Spleen (tissue), 11 donors: Measurements from ENCODE around the gene SEC14L2. TPM values are rescaled to one million over a fixed set of nuclear protein-coding genes. Genes with fewer than 3 reads are reported as not detected.

Experiments used
- DNase-seq: peaks from one replicate; pipeline ENCODE4 v3.0.0-alpha.2; 2020
- H3K27ac ChIP-seq, 8 donors: fragments of 200-600 bp; sonication (generic) in 7 of 8; 1 replicate in 4 of 8; 2 replicates in 4 of 8; pipeline versions ENCODE4 v1.5.0 to v1.8.0; 2016 to 2021; ENCODE audit warnings: inconsistent platforms in 4 of 8, mild to moderate bottlenecking in 4 of 8, moderate library complexity in 1 of 8
- H3K27me3 ChIP-seq, 7 donors: fragments of 200-600 bp; sonication (generic) in 6 of 7; replicated peaks in 1 of 7; 1 replicate in 4 of 7; 2 replicates in 3 of 7; pipeline versions ENCODE4 v1.5.0 to v1.8.0; 2016 to 2021; ENCODE audit warnings: inconsistent platforms in 3 of 7, mild to moderate bottlenecking in 1 of 7
- H3K36me3 ChIP-seq, 6 donors: fragments of 200-600 bp; sonication (generic) in 5 of 6; 1 replicate in 4 of 6; 2 replicates in 2 of 6; pipeline versions ENCODE4 v1.5.0 to v1.8.0; 2016 to 2021; ENCODE audit warnings: inconsistent platforms in 2 of 6
- H3K4me1 ChIP-seq, 6 donors: fragments of 200-600 bp; sonication (generic) in 5 of 6; 1 replicate in 3 of 6; 2 replicates in 3 of 6; pipeline versions ENCODE4 v1.5.0 to v1.8.0; 2016 to 2021; ENCODE audit warnings: inconsistent platforms in 3 of 6
- H3K4me3 ChIP-seq, 8 donors: fragments of 200-600 bp; sonication (generic) in 7 of 8; 1 replicate in 4 of 8; 2 replicates in 4 of 8; pipeline versions ENCODE4 v1.5.0 to v1.8.0; 2016 to 2021; ENCODE audit warnings: inconsistent platforms in 4 of 8, mild to moderate bottlenecking in 4 of 8, moderate library complexity in 2 of 8
- H3K9me3 ChIP-seq, 8 donors: fragments of 200-600 bp; sonication (generic) in 7 of 8; 1 replicate in 4 of 8; 2 replicates in 4 of 8; pipeline versions ENCODE4 v1.5.0 to v1.8.0; 2016 to 2021; ENCODE audit warnings: inconsistent platforms in 4 of 8
- CTCF ChIP-seq, 11 experiments: fragments of 200-600 bp in 7 of 11; fragments of 450-650 bp in 4 of 11; sonication (generic) in 4 of 11; IDR thresholded peaks in 8 of 11; conservative IDR thresholded peaks in 3 of 11; 1 replicate in 7 of 11; 2 replicates in 4 of 11; pipeline versions ENCODE4 v1.4.0 to v1.8.0; 2016 to 2021; ENCODE audit warnings: antibody characterized with exemption in 11 of 11, inconsistent platforms in 4 of 11, mild to moderate bottlenecking in 1 of 11
- POLR2A ChIP-seq, 3 donors: fragments of 450-650 bp; IDR thresholded peaks; one replicate each; pipeline ENCODE4 v1.5.1; 2017; ENCODE audit warnings: antibody characterized with exemption in 3 of 3, mild to moderate bottlenecking in 1 of 3
- POLR2AphosphoS5 ChIP-seq, 3 donors: sonication (generic); formaldehyde crosslinking; IDR thresholded peaks; one replicate each; pipeline ENCODE4 v1.5.1; 2017; ENCODE audit warnings: antibody characterized with exemption in 3 of 3
- WGBS, 5 donors: extraction: QIAGEN DNeasy Blood & Tissue Kit in 3 of 5; methylation state at CpG; one replicate each; pipeline versions ENCODE4 v1.1.5 to v1.1.7; 2013 to 2018; 5-methylcytosine and 5-hydroxymethylcytosine counted together
- intact Hi-C: fragments of 100-400 bp; cut with DNase I; formaldehyde crosslinking; loops from one replicate; pipeline ENCODE4 v1.15.0; 2023; ENCODE audit warnings: low total_unique reads
- polyA plus RNA-seq, 3 donors: library from polyadenylated mRNA; stranded (reverse); fragments of 200-250 nt; gene quantifications; one replicate each; pipeline ENCODE4 v1.2.1, GENCODE V29; 2013
- total RNA-seq, 7 donors: library from RNA; depleted of rRNA in 3 of 7; stranded (reverse); fragments of >200 nt in 3 of 7; fragmentation: NEBNext Ultra II Directional in 4 of 7; extraction: Animal tissue kit (Norgen Biotek cat#: 25700) in 4 of 7; gene quantifications; one replicate each; pipeline versions ENCODE4 v1.1.0 to v1.2.1, GENCODE V29; 2016 to 2021
- donor health status: healthy with polysubstance abuse.
- donor health status: DM: no; HTN: no; CAD: no; lungs with moderate emphysema.
- donor health status: DM: no; HTN: no; CAD: no.
- donor health status: Bipolar disorder and iron deficiency.
- donor health status: healthy.
- donor health status: DM: no; HTN: no; CAD: no.
- donor health status: DM: yes; HTN: yes; CAD: no.

Gene SEC14L2
- total and polyA plus RNA-seq, 10 donors, result 0.52 to 6.1 (median 1.7) TPM

- intact Hi-C loops, result no loop called here
- Histone ChIP-seq H3K4me1 (peaks cover 46 to 100% (median 82%) of the 10 kb centered on the region in 6 donors), H3K36me3 (peaks cover 0 to 79% (median 70%) of the 10 kb centered on the region in 6 donors), H3K27me3 (no peaks in the 10 kb centered on the region), H3K9me3 (no peaks in the 10 kb centered on the region), H3K4me3 (no peak overlapping the region), H3K27ac (no peak overlapping the region)
- no peak for DNase-seq
- TF ChIP-seq POLR2AphosphoS5 (IDR thresholded peaks at IDR 0.05) (no peak), POLR2A (IDR thresholded peaks at IDR 0.05) (no peak), CTCF (IDR thresholded peaks at IDR 0.05 in 8 of 11, conservative IDR thresholded peaks at IDR 0.05 in 3 of 11) (no peak)
- WGBS, 5 donors, result 82 to 95% (median 91%) methylated on average over 3 of the region's 3 CpGs
These were observed 45.6 kb upstream of the SEC14L2 start for GRCh38 chr22:30351226-30351625.

- H3K4me1 ChIP-seq, result peaks cover 40 to 79% (median 65%) of the 10 kb centered on the region in 6 donors
- H3K4me3 ChIP-seq, result peak overlapping the region in 4 of 8 donors; percentile 68 to 92 (median 79)
These were observed 42.2 kb upstream of the SEC14L2 start for GRCh38 chr22:30354644-30355043.

GRCh38 chr22:30356449-30357235, 40.2 kb upstream of the SEC14L2 start, which contains the start of the genes CCDC157 and SF3A1:
Gene CCDC157, plus strand, starts transcription at chr22:30357007. Its CDS starts 8,994 bp downstream, at chr22:30366001.
Gene SF3A1, minus strand, starts transcription at chr22:30356894. Its CDS starts 102 bp downstream, at chr22:30356792.
- H3K36me3 ChIP-seq, result peaks cover 0 to 25% (median 17%) of the 10 kb centered on the region in 6 donors
- TF ChIP-seq POLR2AphosphoS5 (IDR thresholded peaks at IDR 0.05) (peak; percentile 98 to 99 (median 98)), CTCF (IDR thresholded peaks at IDR 0.05 in 8 of 11, conservative IDR thresholded peaks at IDR 0.05 in 3 of 11) (peak in 3 of 11 experiments; percentile 21 to 35 (median 22)), POLR2A (IDR thresholded peaks at IDR 0.05) (peak; percentile 58 to 76 (median 64))
- H3K9me3 ChIP-seq, result no peaks in the 10 kb centered on the region
- intact Hi-C loops, result no loop called here
- H3K4me3 ChIP-seq, result peak within 1 kb of the TSS; percentile 68 to 92 (median 85)
- H3K27ac ChIP-seq, result peak within 1 kb of the TSS; percentile 85 to 99 (median 98)
- H3K27me3 ChIP-seq, result no peaks in the 10 kb centered on the region
- 0 to 1% (median 0%) methylated on average over 54 to 91 of the region's 91 CpGs for WGBS, 5 donors
- H3K4me1 ChIP-seq, result peaks cover 32 to 59% (median 50%) of the 10 kb centered on the region in 6 donors
- DNase-seq, result peak; percentile 98

More at GRCh38 chr22:30354644-30355043, 42.2 kb upstream of the SEC14L2 start:
- WGBS, 5 donors, result 68 to 88% (median 74%) methylated on average over 5 of the region's 5 CpGs
- peaks cover 0 to 45% (median 37%) of the 10 kb centered on the region in 6 donors for H3K36me3 ChIP-seq
- no peak for TF ChIP-seq POLR2AphosphoS5 (IDR thresholded peaks at IDR 0.05)
- intact Hi-C loops, result no loop called here
- DNase-seq, result no peak
- H3K27ac ChIP-seq, result peak overlapping the region in 2 of 8 donors; percentile 0 to 99
- no peaks in the 10 kb centered on the region for H3K9me3 ChIP-seq
- H3K27me3 ChIP-seq, result no peaks in the 10 kb centered on the region

GRCh38 chr22:30357236-30357570, 39.6 kb upstream of the SEC14L2 start:
- Histone ChIP-seq H3K36me3 (peaks cover 0 to 24% (median 11%) of the 10 kb centered on the region in 6 donors), H3K4me3 (peak overlapping the region; percentile 68 to 92 (median 85)), H3K27me3 (no peaks in the 10 kb centered on the region), H3K27ac (peak overlapping the region in 6 of 8 donors; percentile 95 to 99 (median 98)), H3K9me3 (no peaks in the 10 kb centered on the region), H3K4me1 (peaks cover 32 to 54% (median 49%) of the 10 kb centered on the region in 6 donors)
- intact Hi-C loops, result no loop called here
- WGBS, 5 donors, result 3 to 5% (median 4%) methylated on average over 9 of the region's 9 CpGs
- DNase-seq, result no peak
- TF ChIP-seq POLR2AphosphoS5 (IDR thresholded peaks at IDR 0.05), result no peak
- TF ChIP-seq CTCF (IDR thresholded peaks at IDR 0.05 in 8 of 11, conservative IDR thresholded peaks at IDR 0.05 in 3 of 11), result no peak
- no peak for TF ChIP-seq POLR2A (IDR thresholded peaks at IDR 0.05)
